GM18502 (cell line): ENCODE data around the gene TFDP1.
"Not testable (repeated sequence)": the region's sequence is repeated elsewhere in the genome, so short reads cannot be mapped to it uniquely, and the experiment has no call there.

Source experiments
- ATAC-seq: cut with Tn5 transposase; IDR thresholded peaks from one replicate; pipeline ENCODE4 v1.9.1; 2021; ENCODE audit warnings: mild to moderate bottlenecking; ENCODE audit not compliant: unreplicated experiment, poor library complexity

TFDP1 gene

GRCh38 chr13:113610266-113610665 lies 25.7 kb downstream of the TFDP1 start:
- no peak for ATAC-seq

GRCh38 chr13:113611996-113612395 lies 27.4 kb downstream of the TFDP1 start:
- ATAC-seq: no peak

GRCh38 chr13:113612607-113613006 lies 28.1 kb downstream of the TFDP1 start:
- no peak for ATAC-seq

DNA sequence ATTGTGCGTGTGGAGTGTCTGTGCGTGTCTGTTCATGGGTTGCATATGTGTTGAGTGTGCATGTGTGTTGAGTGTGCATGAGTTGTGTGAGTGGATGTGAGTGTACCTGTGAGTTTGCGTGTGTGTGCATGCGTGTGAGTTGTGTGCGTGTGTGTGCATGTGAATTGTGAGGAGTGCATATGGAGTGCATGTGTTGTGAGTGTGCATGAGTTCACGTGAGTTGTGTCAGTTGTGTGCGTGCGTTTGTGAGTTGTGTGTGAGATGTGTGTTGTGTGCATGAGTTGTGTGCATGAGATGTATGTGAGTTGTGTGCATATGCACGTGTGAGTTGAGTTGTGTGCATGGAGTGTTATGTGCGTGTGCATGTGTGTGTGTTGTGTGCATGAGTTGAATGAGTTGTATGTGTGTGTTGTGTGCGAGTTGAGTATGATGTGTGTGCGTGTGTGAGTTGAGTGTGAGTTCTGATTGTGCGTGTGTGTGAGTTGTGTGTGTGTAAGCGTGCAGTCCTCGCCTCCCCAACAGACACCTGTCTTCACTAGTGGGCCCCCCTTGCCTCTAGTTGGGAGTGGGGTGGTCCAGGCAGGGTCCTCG lies 29.3 kb downstream of the TFDP1 start:
- no peak for ATAC-seq

- ATAC-seq: no peak
These were observed 31.8 kb downstream of the TFDP1 start for GRCh38 chr13:113616281-113616906.

GRCh38 chr13:113616991-113617749 lies 32.6 kb downstream of the TFDP1 start:
- no peak for ATAC-seq

DNA sequence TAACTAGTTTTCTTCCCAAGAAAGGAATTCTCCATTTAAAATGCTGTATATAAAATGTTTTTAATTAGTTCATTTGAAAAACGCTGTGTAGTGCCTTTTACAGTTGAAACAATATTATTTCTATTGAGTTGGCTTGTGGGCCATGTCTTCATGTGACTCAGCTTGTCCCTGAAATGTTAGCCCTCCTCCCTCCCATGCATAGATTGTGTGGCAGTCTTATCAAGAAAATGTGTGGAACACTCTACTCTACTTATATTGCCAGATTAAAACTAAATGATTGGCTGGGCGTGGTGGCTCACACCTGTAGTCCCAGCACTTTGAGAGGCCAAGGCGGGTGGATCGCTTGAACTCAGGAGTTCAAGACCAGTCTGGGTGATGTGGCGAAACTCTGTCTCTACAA lies 33.4 kb downstream of the TFDP1 start:
- no peak for ATAC-seq

GRCh38 chr13:113618455-113618854 lies 33.9 kb downstream of the TFDP1 start:
- no peak for ATAC-seq

DNA sequence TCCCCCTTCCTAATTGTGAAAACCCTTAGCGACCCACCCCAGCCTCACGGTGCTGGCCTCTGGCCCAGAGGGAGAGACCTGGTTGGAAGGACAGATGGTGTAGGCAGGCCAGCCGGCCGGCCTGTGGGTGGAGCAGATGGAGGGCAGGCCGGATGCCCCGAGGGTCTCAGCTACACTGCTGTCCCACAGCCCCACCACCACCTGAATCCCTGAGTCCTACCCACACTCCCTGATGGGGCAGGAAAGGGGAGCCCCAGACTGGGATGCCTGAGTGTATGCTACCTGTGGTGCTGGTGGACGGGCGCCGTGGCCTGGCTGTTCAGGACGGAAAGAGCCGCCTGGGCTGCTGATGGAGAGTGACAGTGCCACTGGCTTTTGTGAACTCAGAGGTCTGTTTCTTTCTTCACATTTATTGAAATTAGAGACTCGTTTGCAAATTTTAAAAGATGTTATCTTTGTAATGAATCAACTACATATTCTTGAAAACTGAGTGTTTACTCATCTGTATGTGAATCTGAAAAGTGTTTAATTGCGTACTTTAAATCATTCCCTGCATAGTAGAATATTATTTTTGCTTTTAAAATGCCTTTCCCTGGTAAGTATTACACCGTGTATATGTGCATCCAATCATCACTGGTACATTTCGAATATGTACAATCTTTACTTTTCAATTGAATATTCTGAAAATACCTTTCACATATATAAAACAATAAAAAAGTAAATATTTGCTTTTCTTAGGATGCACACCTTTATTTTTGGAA lies 35.7 kb downstream of the TFDP1 start:
- no peak for ATAC-seq

GRCh38 chr13:113621046-113621445 lies 36.5 kb downstream of the TFDP1 start:
- ATAC-seq: no peak

DNA sequence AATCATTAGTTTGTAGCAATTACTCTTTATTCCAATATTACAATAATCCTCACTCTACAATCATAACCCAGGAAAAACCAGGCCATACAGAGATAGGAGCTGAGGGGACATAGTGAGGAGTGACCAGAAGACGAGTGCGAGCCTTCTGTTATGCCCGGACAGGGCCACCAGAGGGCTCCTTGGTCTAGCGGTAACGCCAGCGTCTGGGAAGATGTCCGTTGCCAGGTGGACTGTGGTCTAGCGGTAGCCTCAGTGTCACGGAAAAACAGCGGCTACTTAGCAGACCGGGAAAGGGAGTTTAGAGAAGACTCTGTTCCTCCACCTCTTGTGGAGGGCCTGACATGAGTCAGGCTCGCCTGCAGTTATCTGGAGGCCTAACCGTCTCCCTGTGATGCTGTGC lies 36.9 kb downstream of the TFDP1 start:
- ATAC-seq: not testable (repeated sequence)

DNA sequence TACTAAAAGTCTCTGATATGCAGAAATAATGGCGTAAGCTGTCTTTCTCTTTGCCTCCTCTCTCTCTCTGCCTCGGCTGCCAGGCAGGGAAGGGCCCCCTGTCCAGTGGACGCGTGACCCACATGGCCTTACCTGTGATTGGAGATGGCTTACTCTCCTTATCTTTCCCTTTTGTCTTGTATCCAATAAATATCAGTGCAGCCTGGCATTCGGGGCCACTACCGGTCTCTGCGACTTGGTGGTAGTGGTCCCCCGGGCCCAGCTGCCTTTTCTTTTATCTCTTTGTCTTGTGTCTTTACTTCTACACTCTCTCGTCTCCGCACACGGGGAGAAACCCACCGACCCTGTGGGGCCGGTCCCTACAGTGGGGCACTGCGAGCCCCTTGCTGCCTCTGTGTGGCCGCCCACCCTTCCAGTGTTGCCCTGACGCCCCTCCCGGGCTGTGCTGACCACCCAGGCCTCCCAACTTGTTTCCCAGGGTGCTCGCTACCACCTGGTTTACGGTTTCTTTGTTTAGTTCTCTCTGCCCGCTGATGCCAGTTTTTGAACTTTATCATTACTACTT lies 37.5 kb downstream of the TFDP1 start:
- not testable (repeated sequence) for ATAC-seq

DNA sequence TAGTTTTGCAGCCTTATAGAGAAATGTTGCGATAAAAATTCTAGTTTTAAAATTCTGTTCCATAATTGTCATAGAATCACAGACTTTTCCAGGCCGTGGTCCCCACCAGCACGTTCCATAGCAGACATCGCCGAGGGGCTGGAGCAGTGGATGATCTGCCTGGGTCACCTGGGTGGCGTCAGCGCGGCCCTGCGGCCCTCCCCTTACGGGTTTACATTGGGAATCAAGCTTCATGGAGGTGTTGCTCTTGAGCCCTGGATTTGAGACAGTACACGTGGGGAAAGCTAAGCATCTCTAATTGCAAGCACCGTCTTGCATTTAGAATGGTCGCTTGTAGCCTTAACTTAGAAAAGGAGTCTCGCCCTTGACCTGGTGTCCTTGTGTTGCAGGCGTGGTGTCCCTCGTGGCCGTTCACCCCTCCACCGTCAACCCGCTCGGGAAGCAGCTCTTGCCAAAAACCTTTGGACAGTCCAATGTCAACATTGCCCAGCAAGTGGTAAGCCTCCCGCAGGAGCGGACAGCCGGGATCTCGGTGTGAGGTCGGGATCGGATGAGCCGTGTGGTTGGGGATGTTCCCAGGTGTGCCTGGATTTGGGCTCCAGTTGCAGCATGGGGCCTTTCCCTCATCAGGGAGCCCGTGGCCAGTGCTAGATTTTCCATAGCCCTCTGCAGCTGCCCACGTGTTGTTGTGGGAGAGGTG lies 38.4 kb downstream of the TFDP1 start:
- ATAC-seq: no peak

- no peak for ATAC-seq
These were observed 39.1 kb downstream of the TFDP1 start for GRCh38 chr13:113623491-113624234.

DNA sequence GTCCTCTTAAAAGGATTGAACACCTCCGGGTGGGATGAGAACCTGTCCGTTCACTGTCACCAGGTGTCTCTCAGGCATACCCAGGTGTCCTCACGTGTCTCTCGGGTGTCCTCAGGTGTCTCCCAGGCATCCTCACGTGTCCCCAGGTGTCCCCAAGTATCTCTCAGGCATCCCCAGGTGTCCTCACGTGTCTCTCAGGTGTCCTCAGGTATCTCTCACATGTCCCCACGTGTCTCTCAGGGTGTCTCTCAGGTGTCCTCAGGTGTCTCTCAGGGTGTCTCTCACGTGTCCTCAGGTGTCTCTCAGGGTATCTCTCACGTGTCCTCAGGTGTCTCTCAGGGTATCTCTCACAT lies 39.7 kb downstream of the TFDP1 start:
- ATAC-seq: no peak

DNA sequence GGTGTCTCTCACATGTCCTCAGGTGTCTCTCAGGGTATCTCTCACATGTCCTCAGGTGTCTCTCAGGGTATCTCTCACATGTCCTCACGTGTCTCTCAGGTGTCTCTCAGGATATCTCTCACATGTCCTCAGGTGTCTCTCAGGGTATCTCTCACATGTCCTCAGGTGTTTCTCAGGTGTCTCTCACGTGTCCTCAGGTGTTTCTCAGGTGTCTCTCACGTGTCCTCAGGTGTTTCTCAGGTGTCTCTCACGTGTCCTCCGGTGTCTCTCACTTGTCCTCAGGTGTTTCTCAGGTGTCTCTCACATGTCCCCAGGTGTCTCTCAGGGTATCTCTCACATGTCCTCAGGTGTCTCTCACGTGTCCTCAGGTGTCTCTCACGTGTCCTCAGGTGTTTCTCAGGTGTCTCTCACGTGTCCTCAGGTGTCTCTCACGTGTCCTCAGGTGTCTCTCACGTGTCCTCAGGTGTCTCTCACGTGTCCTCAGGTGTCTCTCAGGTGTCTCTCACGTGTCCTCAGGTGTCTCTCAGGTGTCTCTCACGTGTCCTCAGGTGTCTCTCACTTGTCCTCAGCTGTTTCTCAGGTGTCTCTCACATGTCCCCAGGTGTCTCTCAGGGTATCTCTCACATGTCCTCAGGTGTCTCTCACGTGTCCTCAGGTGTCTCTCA lies 40.2 kb downstream of the TFDP1 start:
- ATAC-seq: not testable (repeated sequence)

DNA sequence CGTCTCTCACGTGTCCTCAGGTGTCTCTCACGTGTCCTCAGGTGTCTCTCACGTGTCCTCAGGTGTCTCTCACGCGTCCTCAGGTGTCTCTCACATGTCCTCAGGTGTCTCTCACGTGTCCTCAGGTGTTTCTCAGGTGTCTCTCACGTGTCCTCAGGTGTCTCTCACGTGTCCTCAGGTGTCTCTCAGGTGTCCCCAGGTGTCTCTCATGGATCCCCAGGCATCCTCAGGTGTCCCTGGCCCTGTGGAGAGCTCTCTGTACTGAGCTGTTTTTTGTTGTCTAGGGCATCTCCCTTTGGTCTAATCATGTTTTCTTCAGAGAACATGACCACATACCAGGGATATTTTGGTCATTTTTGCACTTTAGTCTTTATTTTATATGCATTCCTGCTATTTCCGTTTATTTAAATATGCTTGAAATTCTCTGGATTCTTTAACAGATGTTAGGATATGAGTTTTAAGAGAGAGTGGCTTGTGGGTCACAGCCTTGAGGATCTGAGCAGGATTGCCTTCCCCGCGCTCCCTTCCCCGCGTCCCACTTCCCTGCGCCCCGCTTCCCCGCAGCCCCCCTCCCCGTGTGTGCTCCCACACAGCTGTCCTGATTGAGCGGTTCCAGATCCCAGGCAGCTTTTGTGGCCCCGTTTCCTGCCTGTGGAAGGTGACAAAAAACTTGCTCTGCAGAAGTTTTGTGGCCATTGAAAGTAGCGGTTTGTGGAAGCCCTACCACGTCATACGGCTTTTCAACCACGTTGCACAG lies 41.6 kb downstream of the TFDP1 start:
- ATAC-seq: no peak

GRCh38 chr13:113627136-113627535 lies 42.6 kb downstream of the TFDP1 start:
- no peak for ATAC-seq
